Liver (tissue), 3 donors: ENCODE results near the gene CRYBG1.

Experiments used
- EGR1 ChIP-seq, 2 donors: IDR thresholded peaks; 2 replicates each; pipeline ENCODE4 v1.6.1; 2016 to 2018; ENCODE audit warnings: antibody characterized with exemption in 2 of 2, low read depth in 2 of 2
- FOXA1 ChIP-seq: IDR thresholded peaks from 2 replicates; pipeline ENCODE4 v1.6.1; 2016; ENCODE audit warnings: antibody characterized with exemption
- FOXA2 ChIP-seq: IDR thresholded peaks from 2 replicates; pipeline ENCODE4 v1.6.1; 2016; ENCODE audit warnings: antibody characterized with exemption
- GABPA ChIP-seq, 2 donors: IDR thresholded peaks in 1 of 2; conservative IDR thresholded peaks in 1 of 2; 2 replicates each; pipeline ENCODE4 v1.6.1; 2016; ENCODE audit warnings: antibody characterized with exemption in 2 of 2, mild to moderate bottlenecking in 1 of 2, moderate library complexity in 1 of 2
- NR2F2 ChIP-seq: IDR thresholded peaks from 2 replicates; pipeline ENCODE4 v1.6.1; 2016; ENCODE audit warnings: antibody characterized with exemption
- RAD21 ChIP-seq, 2 donors: IDR thresholded peaks; 2 replicates each; pipeline ENCODE4 v1.6.1; 2016; ENCODE audit warnings: antibody characterized with exemption in 2 of 2, mild to moderate bottlenecking in 2 of 2
- TAF1 ChIP-seq: conservative IDR thresholded peaks from 2 replicates; pipeline ENCODE4 v1.6.1; 2016; ENCODE audit warnings: antibody characterized with exemption, mild to moderate bottlenecking
- YY1 ChIP-seq: IDR thresholded peaks from 2 replicates; pipeline ENCODE4 v1.6.1; 2016; ENCODE audit warnings: antibody characterized with exemption, mild to moderate bottlenecking
- TF ChIP-seq, protein P1 (sequence below): fragments of 150-350 bp; IDR thresholded peaks from 2 replicates; pipeline ENCODE4 v1.5.1; 2017; ENCODE audit warnings: improper control_type of control experiment, low read depth, low read length; ENCODE audit not compliant: missing input control
- TF ChIP-seq, protein P2 (sequence below): IDR thresholded peaks from 2 replicates; pipeline ENCODE4 v1.6.1; 2016; ENCODE audit warnings: antibody characterized with exemption
- TF ChIP-seq, protein P3 (sequence below): IDR thresholded peaks from 2 replicates; pipeline ENCODE4 v1.6.1; 2016; ENCODE audit warnings: antibody characterized with exemption
- TF ChIP-seq, protein P4 (sequence below): IDR thresholded peaks from 2 replicates; pipeline ENCODE4 v1.6.1; 2016; ENCODE audit warnings: antibody characterized with exemption
- TF ChIP-seq, protein P5 (sequence below): IDR thresholded peaks from 2 replicates; pipeline ENCODE4 v1.6.1; 2016; ENCODE audit warnings: antibody characterized with exemption, mild to moderate bottlenecking
- donor health status: healthy.
- donor health status: healthy.

DNA sequence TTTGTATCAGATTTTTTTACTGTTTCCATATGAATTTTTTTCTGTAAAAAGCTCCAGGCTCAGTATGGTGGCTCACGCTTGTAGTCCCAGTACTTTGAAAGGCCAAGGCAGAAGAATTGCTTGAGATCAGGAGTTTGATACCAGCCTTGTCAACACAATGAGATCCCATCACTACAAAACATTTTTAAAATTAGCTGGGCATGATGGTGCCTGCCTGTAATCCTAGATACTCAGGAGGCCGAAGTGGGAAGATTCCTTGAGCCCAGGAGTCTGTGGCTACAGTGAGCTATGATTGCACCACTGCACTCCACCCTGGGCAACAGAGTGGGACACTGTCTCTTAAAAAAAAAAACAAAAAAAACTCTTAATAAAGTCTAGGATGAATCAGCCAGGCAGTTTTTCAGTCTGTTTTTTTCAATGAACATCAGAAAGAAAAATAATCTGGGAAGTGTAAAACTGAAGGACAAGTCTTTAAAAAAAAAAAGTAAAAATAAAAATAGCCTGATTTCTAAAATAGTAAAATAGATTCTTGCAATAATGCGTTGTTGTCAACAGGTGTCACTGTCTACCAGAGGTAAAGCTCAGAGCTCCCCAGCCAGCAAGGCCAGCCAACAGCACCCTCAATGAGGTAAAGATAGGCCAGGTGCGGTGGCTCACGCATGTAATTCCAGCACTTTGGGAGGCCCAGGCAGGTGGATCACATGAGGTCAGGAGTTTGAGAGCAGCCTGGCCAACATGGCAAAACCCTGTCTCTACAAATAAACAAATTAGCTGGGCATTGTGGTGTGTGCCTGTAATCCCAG lies 25.7 kb upstream of the CRYBG1 start:
- TF ChIP-seq, protein P1, sequence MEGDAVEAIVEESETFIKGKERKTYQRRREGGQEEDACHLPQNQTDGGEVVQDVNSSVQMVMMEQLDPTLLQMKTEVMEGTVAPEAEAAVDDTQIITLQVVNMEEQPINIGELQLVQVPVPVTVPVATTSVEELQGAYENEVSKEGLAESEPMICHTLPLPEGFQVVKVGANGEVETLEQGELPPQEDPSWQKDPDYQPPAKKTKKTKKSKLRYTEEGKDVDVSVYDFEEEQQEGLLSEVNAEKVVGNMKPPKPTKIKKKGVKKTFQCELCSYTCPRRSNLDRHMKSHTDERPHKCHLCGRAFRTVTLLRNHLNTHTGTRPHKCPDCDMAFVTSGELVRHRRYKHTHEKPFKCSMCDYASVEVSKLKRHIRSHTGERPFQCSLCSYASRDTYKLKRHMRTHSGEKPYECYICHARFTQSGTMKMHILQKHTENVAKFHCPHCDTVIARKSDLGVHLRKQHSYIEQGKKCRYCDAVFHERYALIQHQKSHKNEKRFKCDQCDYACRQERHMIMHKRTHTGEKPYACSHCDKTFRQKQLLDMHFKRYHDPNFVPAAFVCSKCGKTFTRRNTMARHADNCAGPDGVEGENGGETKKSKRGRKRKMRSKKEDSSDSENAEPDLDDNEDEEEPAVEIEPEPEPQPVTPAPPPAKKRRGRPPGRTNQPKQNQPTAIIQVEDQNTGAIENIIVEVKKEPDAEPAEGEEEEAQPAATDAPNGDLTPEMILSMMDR, result peak; percentile 59
- TF ChIP-seq NR2F2, result no peak
- TF ChIP-seq, protein P2, sequence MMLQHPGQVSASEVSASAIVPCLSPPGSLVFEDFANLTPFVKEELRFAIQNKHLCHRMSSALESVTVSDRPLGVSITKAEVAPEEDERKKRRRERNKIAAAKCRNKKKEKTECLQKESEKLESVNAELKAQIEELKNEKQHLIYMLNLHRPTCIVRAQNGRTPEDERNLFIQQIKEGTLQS, result no peak
- peak; percentile 83 to 85 for TF ChIP-seq RAD21 (IDR thresholded peaks at IDR 0.05)
- no peak for TF ChIP-seq YY1
- no peak for TF ChIP-seq GABPA (IDR thresholded peaks at IDR 0.05 in 1 of 2, conservative IDR thresholded peaks at IDR 0.05 in 1 of 2)
- TF ChIP-seq, protein P3, sequence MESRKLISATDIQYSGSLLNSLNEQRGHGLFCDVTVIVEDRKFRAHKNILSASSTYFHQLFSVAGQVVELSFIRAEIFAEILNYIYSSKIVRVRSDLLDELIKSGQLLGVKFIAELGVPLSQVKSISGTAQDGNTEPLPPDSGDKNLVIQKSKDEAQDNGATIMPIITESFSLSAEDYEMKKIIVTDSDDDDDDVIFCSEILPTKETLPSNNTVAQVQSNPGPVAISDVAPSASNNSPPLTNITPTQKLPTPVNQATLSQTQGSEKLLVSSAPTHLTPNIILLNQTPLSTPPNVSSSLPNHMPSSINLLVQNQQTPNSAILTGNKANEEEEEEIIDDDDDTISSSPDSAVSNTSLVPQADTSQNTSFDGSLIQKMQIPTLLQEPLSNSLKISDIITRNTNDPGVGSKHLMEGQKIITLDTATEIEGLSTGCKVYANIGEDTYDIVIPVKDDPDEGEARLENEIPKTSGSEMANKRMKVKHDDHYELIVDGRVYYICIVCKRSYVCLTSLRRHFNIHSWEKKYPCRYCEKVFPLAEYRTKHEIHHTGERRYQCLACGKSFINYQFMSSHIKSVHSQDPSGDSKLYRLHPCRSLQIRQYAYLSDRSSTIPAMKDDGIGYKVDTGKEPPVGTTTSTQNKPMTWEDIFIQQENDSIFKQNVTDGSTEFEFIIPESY, result no peak
- TF ChIP-seq, protein P4, sequence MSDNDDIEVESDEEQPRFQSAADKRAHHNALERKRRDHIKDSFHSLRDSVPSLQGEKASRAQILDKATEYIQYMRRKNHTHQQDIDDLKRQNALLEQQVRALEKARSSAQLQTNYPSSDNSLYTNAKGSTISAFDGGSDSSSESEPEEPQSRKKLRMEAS, result no peak
- TF ChIP-seq, protein P5, sequence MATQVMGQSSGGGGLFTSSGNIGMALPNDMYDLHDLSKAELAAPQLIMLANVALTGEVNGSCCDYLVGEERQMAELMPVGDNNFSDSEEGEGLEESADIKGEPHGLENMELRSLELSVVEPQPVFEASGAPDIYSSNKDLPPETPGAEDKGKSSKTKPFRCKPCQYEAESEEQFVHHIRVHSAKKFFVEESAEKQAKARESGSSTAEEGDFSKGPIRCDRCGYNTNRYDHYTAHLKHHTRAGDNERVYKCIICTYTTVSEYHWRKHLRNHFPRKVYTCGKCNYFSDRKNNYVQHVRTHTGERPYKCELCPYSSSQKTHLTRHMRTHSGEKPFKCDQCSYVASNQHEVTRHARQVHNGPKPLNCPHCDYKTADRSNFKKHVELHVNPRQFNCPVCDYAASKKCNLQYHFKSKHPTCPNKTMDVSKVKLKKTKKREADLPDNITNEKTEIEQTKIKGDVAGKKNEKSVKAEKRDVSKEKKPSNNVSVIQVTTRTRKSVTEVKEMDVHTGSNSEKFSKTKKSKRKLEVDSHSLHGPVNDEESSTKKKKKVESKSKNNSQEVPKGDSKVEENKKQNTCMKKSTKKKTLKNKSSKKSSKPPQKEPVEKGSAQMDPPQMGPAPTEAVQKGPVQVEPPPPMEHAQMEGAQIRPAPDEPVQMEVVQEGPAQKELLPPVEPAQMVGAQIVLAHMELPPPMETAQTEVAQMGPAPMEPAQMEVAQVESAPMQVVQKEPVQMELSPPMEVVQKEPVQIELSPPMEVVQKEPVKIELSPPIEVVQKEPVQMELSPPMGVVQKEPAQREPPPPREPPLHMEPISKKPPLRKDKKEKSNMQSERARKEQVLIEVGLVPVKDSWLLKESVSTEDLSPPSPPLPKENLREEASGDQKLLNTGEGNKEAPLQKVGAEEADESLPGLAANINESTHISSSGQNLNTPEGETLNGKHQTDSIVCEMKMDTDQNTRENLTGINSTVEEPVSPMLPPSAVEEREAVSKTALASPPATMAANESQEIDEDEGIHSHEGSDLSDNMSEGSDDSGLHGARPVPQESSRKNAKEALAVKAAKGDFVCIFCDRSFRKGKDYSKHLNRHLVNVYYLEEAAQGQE, result no peak
- TF ChIP-seq TAF1, result no peak
- no peak for TF ChIP-seq EGR1 (IDR thresholded peaks at IDR 0.05; ENCODE audit: low read depth in 2 of 2)
- TF ChIP-seq FOXA1, result no peak
- TF ChIP-seq FOXA2, result no peak
